K562 (cell line): ENCODE results near the gene WASF2. TPM values are rescaled to one million over a fixed set of nuclear protein-coding genes. Genes with fewer than 3 reads are reported as not detected.
A peak's percentile ranks its signal among the peaks of the same experiment; 100 is the strongest.

Source experiments
- ATAC-seq: fragments of 200-7000 bp; cut with Tn5 transposase; 3 replicates; pipeline ENCODE4 v1.9.1; 2020; ENCODE audit warnings: moderate library complexity
- BruUV-seq: library from RNA; stranded (reverse); fragments of 400-500 nt; replicated peaks from 2 replicates; lab custom pipeline; 2021; lab: Mats Ljungman, UMichigan
- CTCF ChIA-PET: fragments of 300-600 bp; formaldehyde crosslinking; extraction: SDS; loops from one replicate; lab custom pipeline; 2021; ENCODE audit warnings: low intra/inter-chr PET ratio; lab: Yijun Ruan, JAX
- POLR2A ChIA-PET: fragments of 300-600, 350-650 bp; sonication (Branson Sonifier 250); formaldehyde crosslinking; extraction: SDS; loops from one replicate; lab custom pipeline; 2021; ENCODE audit warnings: antibody characterized with exemption, inconsistent platforms; lab: Yijun Ruan, JAX
- DNase-seq, 4 experiments: peaks; one replicate each; pipeline versions ENCODE4 v3.0.0 to v3.0.0-alpha.2; 2011 to 2018; ENCODE audit warnings: low spot score in 3 of 4, mixed read lengths in 3 of 4; ENCODE audit errors: extremely low read depth in 1 of 4
- FAIRE-seq: peaks from 2 replicates; lab custom pipeline; 2011; peaks lifted over from hg19 to GRCh38; lab: Jason Lieb, UNC
- H2AFZ ChIP-seq: 2 replicates; pipeline ENCODE4 v1.6.0; 2011; ENCODE audit warnings: low read depth, low read length, control low read depth, inconsistent platforms
- H3K27ac ChIP-seq: fragments of 200-600 bp; 3 replicates; pipeline ENCODE4 v1.8.0; 2011; ENCODE audit warnings: low read depth, mild to moderate bottlenecking, control low read depth, inconsistent platforms, low read length, moderate library complexity, mixed read lengths; ENCODE audit errors: extremely low read depth
- H3K27me3 ChIP-seq, 2 experiments: fragments of 300-600 bp in 1 of 2; 2 replicates in 1 of 2; 3 replicates in 1 of 2; pipeline versions ENCODE4 v1.6.0 to v1.8.0; 2011; ENCODE audit warnings: inconsistent platforms in 2 of 2, low read length in 2 of 2, mild to moderate bottlenecking in 1 of 2, mixed read lengths in 1 of 2, moderate library complexity in 1 of 2; ENCODE audit not compliant: control insufficient read depth in 2 of 2, insufficient read depth in 2 of 2
- H3K36me3 ChIP-seq: fragments of 300-600 bp; 3 replicates; pipeline ENCODE4 v1.8.0; 2011; ENCODE audit warnings: mild to moderate bottlenecking, low read length, inconsistent platforms; ENCODE audit not compliant: control insufficient read depth, insufficient read depth
- H3K4me1 ChIP-seq, 2 experiments: fragments of 200-600 bp in 1 of 2; replicated peaks in 1 of 2; 2 replicates in 1 of 2; 3 replicates in 1 of 2; pipeline versions ENCODE4 v1.5.1 to v1.8.0; 2011; ENCODE audit warnings: inconsistent platforms in 2 of 2, low read length in 2 of 2, mild to moderate bottlenecking in 1 of 2, mixed read lengths in 1 of 2, moderate library complexity in 1 of 2; ENCODE audit not compliant: control insufficient read depth in 2 of 2, insufficient read depth in 2 of 2
- H3K4me2 ChIP-seq: 2 replicates; pipeline ENCODE4 v1.6.1; 2011; ENCODE audit warnings: low read length, control low read depth, inconsistent platforms, mixed read lengths; ENCODE audit not compliant: insufficient read depth
- H3K4me3 ChIP-seq: fragments of 200-600 bp; sonication (generic), shearing (Covaris generic); 2 replicates; pipeline ENCODE4 v1.5.1; 2016; ENCODE audit warnings: control low read depth, inconsistent platforms
- H3K79me2 ChIP-seq: fragments of 200-600 bp; 3 replicates; pipeline ENCODE4 v1.8.0; 2011; ENCODE audit warnings: low read length, inconsistent platforms; ENCODE audit not compliant: control insufficient read depth, insufficient read depth
- H3K9ac ChIP-seq, 2 experiments: 2 replicates each; pipeline versions ENCODE4 v1.6.0 to v1.6.1; 2011; ENCODE audit warnings: low read depth in 2 of 2, low read length in 2 of 2, control low read depth in 1 of 2, inconsistent platforms in 1 of 2, mild to moderate bottlenecking in 1 of 2, mixed read lengths in 1 of 2; ENCODE audit not compliant: insufficient read depth in 1 of 2
- H3K9me1 ChIP-seq: one replicate; pipeline ENCODE4 v1.6.0; 2011; ENCODE audit warnings: inconsistent platforms, mild to moderate bottlenecking, low read length, moderate library complexity; ENCODE audit not compliant: control insufficient read depth, insufficient read depth
- H3K9me3 ChIP-seq: replicated peaks from 2 replicates; pipeline ENCODE4 v1.5.1; 2011; ENCODE audit warnings: low read depth, low read length, inconsistent platforms; ENCODE audit not compliant: control insufficient read depth, insufficient read depth
- H4K20me1 ChIP-seq: replicated peaks from 2 replicates; pipeline ENCODE4 v1.6.1; 2011; ENCODE audit warnings: low read length, inconsistent platforms, mixed read lengths; ENCODE audit not compliant: control insufficient read depth, insufficient read depth
- CCNT2 ChIP-seq: IDR thresholded peaks from 2 replicates; pipeline ENCODE4 v1.6.1; 2011; ENCODE audit warnings: borderline replicate concordance, low read depth, mild to moderate bottlenecking, moderate library complexity, mixed read lengths, low read length; ENCODE audit not compliant: insufficient read length; ENCODE audit errors: extremely low read depth
- CREBBP ChIP-seq: IDR thresholded peaks from one replicate; pipeline ENCODE4 v1.6.1; 2012; ENCODE audit warnings: low read depth, mild to moderate bottlenecking, control low read depth, inconsistent platforms, low read length
- ERF ChIP-seq: fragments of 450-650 bp; formaldehyde crosslinking; IDR thresholded peaks from 2 replicates; pipeline ENCODE4 v1.4.0; 2020; ENCODE audit warnings: mild to moderate bottlenecking, mixed read lengths
- HDAC2 ChIP-seq: fragments of 450-650 bp; IDR thresholded peaks from 2 replicates; pipeline ENCODE4 v1.6.1; 2016; ENCODE audit warnings: mild to moderate bottlenecking
- HOMEZ ChIP-seq: fragments of 250-450 bp; sonication (Bioruptor Pico); IDR thresholded peaks from 2 replicates; pipeline ENCODE4 v1.4.0; 2020; ENCODE audit warnings: mild to moderate bottlenecking, moderate library complexity
- PRMT5 ChIP-seq: sonication (generic); formaldehyde crosslinking; IDR thresholded peaks from 2 replicates; pipeline ENCODE4 v1.5.0; 2020; ENCODE audit warnings: missing genetic modification reagents
- STAT5B ChIP-seq: fragments of 250-450 bp; sonication (Bioruptor Pico); IDR thresholded peaks from 2 replicates; pipeline ENCODE4 v1.8.0; 2021; ENCODE audit warnings: mild to moderate bottlenecking, inconsistent platforms
- ZFP36 ChIP-seq: fragments of 150-350 bp; IDR thresholded peaks from 2 replicates; pipeline ENCODE4 v1.6.1; 2018; ENCODE audit warnings: low read length, low read depth; ENCODE audit not compliant: partially characterized antibody
- WGBS: fragments of 100-300 bp; shearing (Covaris generic); methylation state at CpG from one replicate; pipeline ENCODE4 v1.1.6; 2016; ENCODE audit warnings: low coverage, mixed read lengths; ENCODE audit not compliant: insufficient coverage; ENCODE audit errors: missing lambda C conversion rate; 5-methylcytosine and 5-hydroxymethylcytosine counted together
- in situ Hi-C: fragments of 300-500 bp; cut with MboI; formaldehyde crosslinking; loops from 4 replicates; pipeline ENCODE4 v1.15.0; 2018; ENCODE audit warnings: inconsistent platforms, mixed read lengths
- intact Hi-C: fragments of 100-400 bp; cut with micrococcal nuclease; formaldehyde crosslinking; loops from 2 replicates; pipeline ENCODE4 v1.14.2; 2022
- polyA plus RNA-seq, 8 experiments: library from polyadenylated mRNA; depleted of rRNA in 4 of 8; stranded (reverse) in 5 of 8; unstranded in 3 of 8; fragments of >200 nt; fragmentation: Nextera tagmentation in 2 of 8; fragmentation: Illumina TruSeq in 1 of 8; extraction: Ambion mirVana in 2 of 8; extraction: Trizol in 1 of 8; gene quantifications; 2 replicates each; pipeline versions ENCODE4 v1.2.1 to v1.2.3, GENCODE V29; 2011 to 2014; ENCODE audit warnings: inconsistent platforms in 1 of 8, missing spikeins in 1 of 8
- total RNA-seq, 7 experiments: library from RNA; depleted of rRNA in 6 of 7; stranded (reverse); fragments of >200 nt in 6 of 7; fragmentation: Illumina TruSeq in 2 of 7; extraction: Trizol in 2 of 7; gene quantifications; 2 replicates each; pipeline versions ENCODE4 v1.2.1 to v1.2.3, GENCODE V29; 2011 to 2021; ENCODE audit warnings: low replicate concordance in 1 of 7

The WASF2 gene
- total and polyA plus RNA-seq, 9 of the 15 experiments (the other 6 are each of a cell fraction or from before 2014, with no cell fraction given) = 8.2 to 163 (median 31.2) TPM

- 57% methylated on average over 14 of the region's 18 CpGs for WGBS
- Histone ChIP-seq H3K79me2 (no peaks in the 10 kb centered on the region), H3K4me1 (peaks cover 9 to 42% of the 10 kb centered on the region in 2 experiments), H3K9me3 (no peaks in the 10 kb centered on the region), H3K4me2 (no peak overlapping the region), H3K4me3 (no peak overlapping the region), H4K20me1 (no peaks in the 10 kb centered on the region; the same call in 1 of the 2 replicates), H3K27ac (no peak overlapping the region), H3K36me3 (no peaks in the 10 kb centered on the region), H3K9ac (no peak overlapping the region), H3K27me3 (no peaks in the 10 kb centered on the region), H3K9me1 (no peaks in the 10 kb centered on the region), H2AFZ (no peak overlapping the region)
- intact Hi-C loops (no loop called here), in situ Hi-C loops (no loop called here)
- no peak for DNase-seq
- no peak for FAIRE-seq
- ATAC-seq = no peak
- ChIA-PET CTCF (no interaction called here), POLR2A (interaction anchor here (0.6 to 2.7 kb wide), 4 partner anchors 16 to 50 kb away, joined by 3 to 20 read pairs (median 4); partner anchors contain the start of gene MAP3K6)
- BruUV-seq = no TSS peak
- no peak for TF ChIP-seq CREBBP
- no peak for TF ChIP-seq HDAC2
- TF ChIP-seq ZFP36 = peak; percentile 89
- TF ChIP-seq CCNT2 = no peak
- no peak for TF ChIP-seq HOMEZ (CRISPR knock-in tag)
- TF ChIP-seq STAT5B (CRISPR knock-in tag) = no peak
- TF ChIP-seq PRMT5 (CRISPR knock-in tag) = no peak
- TF ChIP-seq ERF = no peak
Observed at GRCh38 chr1:27381969-27382762, 107.8 kb downstream of the WASF2 start.
